Stimulated activated CD8-positive, alpha-beta memory T cell treated with anti-CD3 and anti-CD28 coated beads, Interleukin-15, amount 100 ng/mL, for 24 hours (primary cell): ENCODE measurements around the gene DNAJC15.
"Not testable (repeated sequence)": the region's sequence is repeated elsewhere in the genome, so short reads cannot be mapped to it uniquely, and the experiment has no call there.

Experiments
- DNase-seq: peaks from one replicate; pipeline ENCODE4 v3.0.0-alpha.2; 2020; ENCODE audit warnings: low read depth

Gene DNAJC15

DNA sequence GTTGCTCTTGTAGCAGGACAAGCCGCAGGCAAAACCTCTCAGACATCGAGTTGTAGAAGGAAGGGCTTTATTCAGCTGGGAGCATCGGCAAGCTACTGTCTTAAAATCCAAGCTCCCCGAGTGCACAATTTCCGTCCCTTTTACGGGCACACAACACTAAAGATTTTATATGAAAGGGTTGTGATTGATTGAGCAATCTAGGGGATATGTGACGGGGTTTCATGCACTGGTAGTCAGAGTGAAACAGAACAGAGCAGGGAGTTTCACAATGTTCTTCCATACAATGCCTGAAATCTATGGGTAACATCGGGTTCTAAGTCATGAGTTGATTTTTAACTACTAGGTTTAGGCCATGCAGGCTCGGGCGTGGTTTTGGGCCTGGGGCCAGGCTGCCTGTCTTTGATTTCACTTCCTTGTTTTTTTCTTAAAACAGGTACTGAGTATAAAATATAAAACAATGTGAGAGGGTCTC, 22.0 kb downstream of the DNAJC15 start:
- DNase-seq, result not testable (repeated sequence)

DNA sequence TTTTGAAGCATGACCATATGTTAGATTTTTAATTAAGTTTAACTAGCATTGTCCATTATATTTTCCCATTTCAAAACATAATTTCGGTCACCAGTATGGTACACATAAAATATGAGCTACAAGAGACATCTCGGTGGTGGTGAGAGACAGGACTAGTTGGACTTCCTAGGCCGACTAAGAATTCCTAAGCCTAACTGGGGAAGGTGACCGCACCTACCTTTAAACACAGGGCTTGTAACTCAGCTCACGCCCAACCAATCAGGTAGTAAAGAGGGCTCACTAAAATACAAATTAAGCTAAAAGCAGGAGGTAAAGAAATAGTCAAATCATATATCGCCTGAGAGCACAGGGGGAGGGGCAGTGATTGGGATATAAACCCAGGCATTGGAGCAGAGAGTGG, 22.9 kb downstream of the DNAJC15 start:
- no peak for DNase-seq

DNA sequence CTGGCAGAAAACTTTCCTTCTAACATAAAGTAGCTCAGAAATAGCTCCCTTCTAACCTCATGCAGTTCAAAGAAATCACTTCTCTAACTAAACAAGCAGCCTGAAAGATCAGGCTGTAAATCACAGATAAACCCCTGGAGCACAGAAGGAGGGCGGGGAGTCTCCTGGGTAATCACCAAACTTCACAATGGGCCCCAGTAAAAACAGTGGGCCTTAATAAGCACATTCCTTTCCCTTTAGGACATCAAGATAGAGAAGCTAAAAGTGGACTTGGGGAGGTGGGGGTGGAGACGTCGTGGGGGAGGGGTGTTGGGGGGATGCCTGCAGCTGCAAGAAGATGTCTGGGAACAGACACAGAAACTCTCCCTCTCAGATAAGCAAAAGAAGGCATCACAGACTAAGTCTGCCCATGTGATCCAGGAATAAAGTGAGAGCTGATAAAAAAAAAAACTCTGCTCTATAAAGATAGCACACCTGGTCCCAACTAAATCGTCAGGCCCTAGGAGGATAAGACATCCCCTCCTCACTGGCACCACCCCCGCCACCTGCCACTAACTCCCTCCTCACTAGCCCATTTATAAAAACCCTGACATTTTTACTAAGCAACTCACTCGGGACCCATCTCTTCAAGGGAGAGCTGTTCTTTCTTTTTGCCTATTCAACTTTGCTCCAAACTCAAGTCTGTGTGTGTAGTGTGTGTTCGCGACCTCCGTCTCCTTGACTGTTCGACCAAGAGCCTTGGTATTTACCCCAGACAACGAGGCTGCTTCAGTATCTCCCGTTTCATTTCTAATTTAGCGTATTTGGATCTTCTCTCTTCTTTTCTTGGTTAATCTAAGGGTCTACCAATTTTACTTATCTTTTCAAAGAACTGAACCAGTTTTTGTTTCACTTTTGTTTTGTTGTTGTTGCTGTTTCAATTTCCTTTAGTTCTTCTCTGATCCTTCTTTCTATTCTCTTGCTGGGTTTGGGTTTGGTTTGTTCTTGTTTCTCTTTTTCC, 31.7 kb downstream of the DNAJC15 start:
- DNase-seq, result no peak

DNA sequence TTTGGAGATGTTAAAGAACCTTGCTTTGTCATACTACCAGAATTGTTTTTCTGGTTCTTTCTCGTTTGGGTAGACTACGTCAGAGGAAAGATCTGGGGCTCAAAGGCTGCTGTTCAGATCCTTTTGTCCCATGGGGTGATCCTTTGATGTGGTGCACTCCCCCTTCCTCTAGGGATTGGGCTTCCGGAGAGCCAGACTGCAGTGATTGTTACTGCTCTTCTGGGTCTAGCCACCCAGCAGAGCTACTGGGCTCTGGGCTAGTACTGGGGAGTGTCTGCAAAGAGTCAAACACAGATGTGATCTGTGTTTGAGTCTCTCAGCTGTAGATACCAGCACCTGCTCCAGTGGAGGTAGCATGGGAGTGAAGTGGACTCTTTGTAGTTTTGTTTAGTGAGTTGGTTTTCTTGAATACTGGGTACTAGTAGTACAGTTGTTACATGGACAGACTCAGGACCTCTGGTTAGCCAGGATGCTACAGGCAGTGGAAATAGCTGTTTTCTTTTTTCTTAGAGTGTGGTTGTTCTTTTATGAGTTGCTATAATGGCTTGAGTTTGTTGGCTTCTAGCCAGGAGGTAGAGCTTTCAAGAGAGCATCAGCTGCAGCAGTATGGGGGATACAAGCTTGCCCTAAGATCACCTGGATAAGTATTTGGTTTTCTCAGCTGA, 34.4 kb downstream of the DNAJC15 start:
- DNase-seq, result no peak

DNA sequence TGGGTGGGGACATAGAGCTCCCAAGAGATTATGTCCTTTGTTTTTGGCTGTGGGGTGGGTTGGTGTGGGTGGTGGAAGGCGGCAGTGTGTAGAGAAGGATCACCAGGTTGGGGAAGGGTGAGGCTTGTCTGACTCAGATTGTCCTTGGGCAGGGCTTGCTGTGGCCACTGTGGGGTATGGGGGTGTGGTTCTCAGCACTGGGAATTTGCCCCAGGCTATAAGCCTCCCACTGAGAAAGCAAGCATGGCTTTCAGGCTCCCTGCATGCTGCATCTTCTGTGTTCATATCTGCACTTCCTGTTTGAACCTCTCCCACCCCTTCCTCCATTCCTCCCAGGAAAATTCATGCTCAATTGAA, 34.9 kb downstream of the DNAJC15 start:
- DNase-seq, result no peak

DNA sequence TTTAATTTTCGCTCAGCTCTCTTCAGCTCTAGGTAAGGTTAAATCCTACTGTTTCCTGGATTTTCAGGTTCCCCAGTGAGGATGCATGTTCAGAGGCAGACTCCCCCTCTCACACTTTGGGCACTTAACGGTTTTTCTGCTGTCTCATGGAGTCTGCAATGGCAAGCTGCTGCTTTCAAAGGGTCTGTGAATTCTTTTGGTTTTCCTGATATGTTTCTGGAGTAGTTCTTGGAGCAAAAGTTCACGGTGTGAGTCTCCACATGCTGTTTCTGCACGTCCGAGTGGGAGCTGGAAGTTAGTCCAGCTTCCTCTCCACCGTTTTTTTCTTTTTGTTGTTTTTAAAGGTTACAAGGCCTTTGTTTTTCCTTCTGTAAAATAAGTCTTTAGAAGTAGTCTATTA, 35.4 kb downstream of the DNAJC15 start:
- no peak for DNase-seq

DNA sequence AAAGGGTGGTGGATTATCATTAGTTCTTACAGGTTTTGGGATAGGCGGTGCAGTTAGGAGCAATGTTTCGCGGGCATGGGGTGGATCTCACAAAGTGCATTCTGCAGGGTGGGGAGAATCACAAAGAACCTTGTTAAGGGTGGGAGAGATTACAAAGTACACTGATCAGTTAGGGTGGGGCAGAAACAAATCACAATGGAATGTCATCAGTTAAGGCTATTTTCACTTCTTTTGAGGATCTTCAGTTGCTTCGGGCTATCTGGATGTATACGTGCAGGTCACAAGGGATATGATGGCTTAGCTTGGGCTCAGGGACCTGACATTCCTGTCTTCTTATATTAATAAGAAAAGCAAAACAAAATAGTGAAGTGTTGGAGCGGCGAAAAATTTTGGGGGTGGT, 36.4 kb downstream of the DNAJC15 start:
- DNase-seq, result not testable (repeated sequence)

DNA sequence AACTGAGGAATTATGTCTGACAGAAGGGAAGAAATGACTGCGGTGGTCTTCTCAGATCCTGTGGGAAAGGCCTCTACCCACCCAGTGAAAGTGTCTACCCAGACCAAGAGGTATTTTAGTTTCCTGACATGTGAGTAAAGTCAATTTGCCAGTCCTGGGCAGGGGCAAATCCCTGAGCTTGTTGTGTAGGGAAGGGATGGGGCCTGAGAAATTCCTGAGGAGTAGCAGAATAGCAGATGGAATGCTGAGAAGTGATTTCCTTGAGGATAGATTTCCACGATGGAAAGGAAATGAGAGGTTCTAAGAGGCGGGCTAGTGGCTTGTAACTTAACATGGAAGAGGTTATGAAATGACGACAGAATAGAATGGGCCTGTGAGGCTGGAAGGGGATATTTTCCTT, 37.4 kb downstream of the DNAJC15 start:
- DNase-seq, result not testable (repeated sequence)

DNA sequence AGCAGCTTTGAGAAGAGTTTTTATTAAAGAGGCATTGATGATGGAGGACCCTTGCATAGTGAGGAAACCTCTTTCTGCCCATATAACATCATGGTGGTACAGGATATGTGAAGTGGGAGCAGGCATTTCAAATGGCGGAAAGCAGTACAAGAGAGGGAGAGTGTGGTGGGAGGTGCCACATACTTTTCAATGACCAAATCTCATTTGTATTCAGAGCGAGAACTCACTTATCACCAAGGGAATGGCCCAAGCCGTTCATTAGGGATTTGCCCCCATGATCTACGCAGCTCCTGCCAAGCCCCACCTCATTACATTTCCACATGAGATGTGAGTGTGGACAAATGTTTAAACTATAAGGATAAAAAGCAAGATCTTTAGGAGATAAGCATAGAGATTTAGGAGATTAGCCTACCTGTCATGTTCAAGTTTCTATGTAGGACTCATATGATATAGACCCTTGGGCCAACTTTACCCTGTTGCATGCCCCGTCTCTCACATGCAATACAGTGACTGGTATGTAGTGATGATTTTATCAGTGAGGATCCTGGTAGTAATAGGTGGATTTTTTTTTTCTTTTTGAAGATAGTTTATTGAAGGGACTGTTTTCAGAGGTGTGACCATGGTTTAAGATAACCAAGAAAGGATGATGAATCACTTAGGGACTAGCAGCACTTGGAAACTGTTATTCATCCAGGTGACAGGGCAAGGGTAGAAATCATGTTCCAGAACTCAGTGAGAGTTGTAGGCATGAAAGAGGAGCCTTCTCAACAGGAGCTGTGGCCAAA, 38.3 kb downstream of the DNAJC15 start:
- no peak for DNase-seq

DNA sequence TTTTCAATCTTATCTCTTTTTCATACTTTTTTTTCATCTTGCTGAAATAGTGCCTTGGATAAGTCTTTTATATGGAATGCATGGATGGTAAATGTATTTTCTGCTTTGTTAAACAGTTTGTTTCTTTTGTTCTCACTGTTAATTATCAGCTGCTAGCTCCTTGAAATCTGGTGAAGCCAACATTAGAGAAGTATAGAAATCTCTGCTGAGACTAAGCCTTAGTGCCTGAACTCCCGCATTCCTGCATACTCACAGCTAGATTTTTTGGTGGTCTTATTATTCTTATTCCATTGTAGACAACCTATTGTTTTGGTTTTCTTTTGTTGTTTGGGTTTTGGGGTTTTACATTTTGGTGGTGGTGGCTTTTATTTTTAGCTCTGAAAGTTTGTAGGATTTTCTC, 48.4 kb downstream of the DNAJC15 start:
- no peak for DNase-seq

DNA sequence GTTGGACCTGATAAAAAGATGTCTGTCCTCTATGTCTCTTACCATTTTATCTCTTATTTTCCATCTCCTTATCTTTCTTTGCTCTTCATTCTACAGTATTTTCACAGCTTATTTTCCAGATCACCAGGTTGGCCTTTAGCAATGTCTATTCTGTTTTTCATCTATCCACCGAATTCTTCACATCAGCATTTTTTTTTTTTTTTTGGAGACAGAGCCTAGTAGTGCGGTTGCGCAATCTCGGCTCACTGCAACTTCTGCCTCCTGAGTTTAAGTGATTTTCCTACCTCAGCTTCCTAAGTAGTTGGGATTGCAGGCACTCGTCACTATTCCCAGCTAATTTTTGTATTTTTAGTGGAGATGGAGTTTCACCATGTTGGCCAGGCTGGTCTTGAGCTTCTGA, 49.0 kb downstream of the DNAJC15 start:
- DNase-seq, result no peak

DNA sequence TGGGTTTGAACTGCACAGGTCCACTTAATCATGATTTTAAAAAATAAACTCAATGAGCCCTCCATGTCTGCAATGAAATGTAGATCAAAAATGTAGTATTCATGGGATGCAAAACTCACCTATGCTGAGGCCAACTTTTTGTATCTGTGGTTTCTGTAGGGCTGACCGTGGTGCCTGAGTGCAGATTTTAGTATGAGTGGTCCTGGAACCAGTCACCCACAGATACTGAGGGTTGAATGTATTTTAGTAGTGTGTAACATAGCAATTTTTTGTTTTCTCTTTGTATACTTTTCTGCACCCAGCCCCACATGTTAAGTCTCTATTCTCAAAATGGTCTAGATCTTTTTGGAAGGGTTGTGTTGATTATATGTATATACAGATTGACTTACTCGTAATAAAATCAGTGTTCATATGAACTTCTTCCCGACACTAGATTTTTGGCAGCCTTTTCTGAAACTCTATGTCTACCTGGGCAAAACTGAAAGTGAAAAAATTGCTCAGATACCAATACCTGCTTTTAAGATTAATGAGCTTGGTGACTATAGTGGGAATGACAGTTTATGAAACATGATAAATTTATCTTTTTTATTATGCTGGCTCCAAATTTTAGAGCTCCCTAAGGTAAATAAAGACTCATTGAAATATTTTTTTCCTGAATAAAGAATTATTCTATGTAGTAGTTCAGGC, 51.6 kb downstream of the DNAJC15 start:
- no peak for DNase-seq

DNA sequence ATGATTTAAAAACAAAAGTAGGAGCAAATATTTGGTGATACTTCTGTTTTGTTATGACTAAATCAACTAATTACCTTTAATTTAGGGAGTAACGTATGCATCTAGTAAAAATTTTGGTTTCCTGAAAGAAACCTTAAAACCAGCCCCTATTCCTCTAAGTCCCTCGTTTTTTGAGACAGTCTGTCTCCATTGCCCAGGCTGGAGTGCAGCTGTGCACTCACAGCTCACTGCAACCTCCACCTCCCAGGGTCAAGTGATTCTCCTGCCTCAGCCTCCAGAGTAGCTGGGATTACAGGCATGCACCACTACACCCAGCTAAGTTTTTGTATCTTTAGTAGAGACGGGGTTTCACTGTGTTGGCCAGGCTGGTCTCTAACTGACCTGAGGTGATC, 52.1 kb downstream of the DNAJC15 start:
- DNase-seq, result not testable (repeated sequence)

DNA sequence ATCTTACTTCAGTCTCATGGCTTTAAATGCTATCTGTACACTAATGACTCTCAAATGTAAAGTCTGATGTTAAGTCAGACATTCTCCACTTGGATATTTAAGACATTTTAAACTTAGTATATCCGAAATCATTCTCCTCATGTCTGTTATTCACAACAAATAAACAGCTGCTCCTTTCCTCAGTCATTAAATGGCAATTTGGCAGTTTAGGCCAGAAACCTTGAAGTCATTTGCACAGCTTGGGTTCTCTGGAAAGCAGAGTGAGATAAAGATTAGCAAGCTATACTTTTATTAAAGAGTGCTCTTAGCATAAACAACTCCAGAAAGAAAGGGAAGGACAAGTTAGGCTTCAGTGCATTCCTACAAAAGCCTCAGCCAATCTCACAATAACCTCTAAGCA, 53.7 kb downstream of the DNAJC15 start:
- DNase-seq, result no peak

DNA sequence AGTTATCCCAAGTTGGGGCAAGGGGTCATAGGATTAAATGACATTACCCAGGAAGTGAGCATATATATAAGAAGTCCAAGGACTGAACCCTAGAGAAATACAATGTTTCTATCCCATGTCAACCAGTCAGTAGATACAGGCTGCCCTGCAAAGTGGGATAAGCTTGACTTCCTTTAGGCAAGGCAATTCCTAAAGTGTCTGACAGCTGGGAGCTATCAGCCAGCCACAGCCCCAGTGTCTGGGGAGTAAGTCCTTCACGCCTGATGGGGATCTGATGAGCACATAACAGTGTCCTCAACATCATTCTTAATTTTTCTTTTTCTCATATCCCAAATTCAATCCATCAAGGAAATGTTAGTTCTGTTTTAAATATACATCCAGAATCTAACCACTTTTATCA, 54.1 kb downstream of the DNAJC15 start:
- DNase-seq, result no peak

DNA sequence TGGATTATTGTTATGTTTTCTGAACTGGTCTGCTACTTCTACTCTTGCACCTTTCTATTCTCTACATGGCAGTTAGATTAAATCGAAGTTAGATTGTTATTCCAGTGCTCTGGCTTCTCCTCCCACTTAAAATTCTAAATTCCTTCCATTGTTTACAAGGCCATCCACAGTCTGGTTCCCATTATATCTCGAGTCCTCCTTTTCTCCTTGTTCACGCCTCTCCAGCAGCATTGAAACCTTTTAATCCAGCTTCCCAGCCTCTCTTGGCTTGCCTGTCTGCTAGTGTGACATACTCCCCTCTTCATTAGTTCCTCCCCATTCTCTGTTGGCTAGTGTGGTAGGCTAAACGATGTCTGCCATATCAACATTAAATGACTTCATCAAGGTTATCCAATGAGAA, 54.5 kb downstream of the DNAJC15 start:
- no peak for DNase-seq

DNA sequence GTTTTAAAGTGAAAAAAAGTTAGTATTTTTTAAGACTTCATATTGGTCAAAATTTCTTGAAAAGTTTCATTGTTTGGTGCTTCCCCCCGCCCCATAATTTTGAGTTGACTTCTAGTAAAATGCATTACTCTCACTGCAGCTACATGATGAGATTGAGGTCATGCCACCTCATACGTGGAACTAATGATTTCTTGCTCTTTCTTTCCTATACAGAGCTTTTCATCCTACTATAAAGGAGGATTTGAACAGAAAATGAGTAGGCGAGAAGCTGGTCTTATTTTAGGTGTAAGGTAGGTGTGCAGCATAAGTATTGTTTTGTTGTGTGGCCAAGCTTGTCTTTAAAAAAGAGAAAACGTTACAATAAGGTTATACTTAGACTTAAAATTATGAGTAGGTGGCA, 55.0 kb downstream of the DNAJC15 start:
- no peak for DNase-seq

DNA sequence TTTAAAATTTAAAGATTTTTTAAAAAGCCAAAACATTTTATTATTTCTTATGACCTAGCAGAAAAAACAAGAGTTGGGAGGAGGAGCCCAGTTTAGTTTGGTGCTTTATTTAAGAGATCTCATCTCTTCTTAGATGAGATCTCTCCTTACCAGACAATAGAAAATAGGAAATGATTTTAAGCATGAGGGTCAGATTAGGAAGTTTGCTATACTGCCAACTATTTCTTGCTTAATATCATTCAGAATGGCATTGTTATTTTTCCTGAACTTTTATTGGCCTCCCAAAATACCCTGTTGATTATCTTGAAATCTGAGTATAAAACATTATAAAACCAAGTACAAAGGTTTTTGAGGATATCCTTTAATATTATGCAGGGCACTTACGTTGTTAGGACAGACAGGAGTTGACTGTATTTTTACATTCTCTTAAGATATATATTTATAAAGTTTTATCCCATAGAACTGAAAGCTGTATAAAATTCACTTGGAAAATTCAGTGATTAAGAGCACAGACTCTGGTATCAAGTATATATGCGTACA, 56.1 kb downstream of the DNAJC15 start:
- DNase-seq, result no peak

DNA sequence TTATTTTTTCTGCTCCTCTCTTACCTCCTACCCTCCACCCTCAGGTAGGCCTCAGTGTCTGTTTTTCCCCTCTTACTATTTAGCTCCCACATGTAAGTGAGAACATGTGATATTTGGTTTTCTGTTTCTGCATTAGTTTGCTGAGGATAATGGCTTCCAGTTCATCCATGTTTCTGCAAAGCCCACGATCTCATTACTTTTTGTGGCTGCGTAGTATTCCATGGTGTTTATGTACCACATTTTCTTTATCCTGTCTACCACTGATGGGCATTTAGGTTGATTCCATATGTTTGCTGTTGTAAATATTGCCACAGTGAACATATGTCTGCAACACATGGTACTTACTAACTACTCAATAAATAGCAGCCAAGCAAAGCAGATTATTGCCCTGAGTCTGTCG, 56.8 kb downstream of the DNAJC15 start:
- DNase-seq, result no peak

DNA sequence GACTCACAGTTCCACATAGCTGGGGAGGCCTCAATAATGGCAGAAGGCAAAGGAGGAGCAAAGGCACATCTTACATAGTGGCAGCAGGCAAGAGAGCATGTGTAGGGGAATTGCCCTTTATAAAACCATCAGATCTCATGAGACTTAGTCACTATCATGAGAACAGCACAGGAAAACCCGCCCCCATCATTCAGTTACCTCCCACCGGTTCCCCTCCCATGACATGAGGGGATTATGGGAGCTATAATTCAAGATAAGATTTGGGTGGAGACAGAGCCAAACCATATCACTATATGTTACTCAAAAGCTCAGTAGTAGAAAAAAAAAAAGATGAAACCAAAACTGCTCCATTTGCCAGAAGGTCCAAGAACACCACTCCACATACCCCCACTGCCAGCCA, 58.5 kb downstream of the DNAJC15 start:
- DNase-seq, result no peak

DNA sequence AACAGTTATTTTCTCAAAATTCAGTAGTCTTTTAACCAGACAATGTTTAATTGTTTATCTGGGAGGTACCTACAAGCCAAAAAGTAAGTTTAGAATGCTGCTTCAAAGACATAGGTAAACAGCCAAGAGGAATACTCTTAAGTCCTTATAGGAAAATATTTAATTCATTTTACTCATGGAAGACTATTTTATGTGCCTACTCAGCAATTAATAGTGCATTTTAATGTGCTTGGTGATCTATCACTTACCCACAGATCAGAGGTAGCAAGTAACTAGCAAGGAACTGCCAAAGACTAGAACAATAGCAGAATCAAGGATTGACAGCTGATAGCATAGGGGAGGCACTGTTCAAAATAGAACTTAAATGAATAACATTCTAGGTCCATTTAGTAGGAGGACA, 60.4 kb downstream of the DNAJC15 start:
- DNase-seq, result no peak

DNA sequence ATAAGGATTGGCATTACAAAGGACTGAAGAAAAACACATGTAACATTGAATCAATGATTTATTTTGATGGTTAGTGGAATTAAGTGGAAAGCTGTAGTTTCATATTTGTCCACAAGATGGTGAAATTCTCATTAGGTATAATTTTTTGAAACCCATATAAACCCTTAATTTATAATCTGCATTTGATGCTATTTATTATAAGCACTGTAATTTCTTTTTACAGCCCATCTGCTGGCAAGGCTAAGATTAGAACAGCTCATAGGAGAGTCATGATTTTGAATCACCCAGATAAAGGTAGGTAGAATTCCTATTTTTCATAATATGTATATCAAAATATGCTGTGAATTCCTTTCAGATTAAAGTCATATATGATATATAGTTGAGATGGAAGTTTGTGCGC, 62.2 kb downstream of the DNAJC15 start:
- no peak for DNase-seq
